Inflammatory macrophage treated with lipopolysaccharide for 4 hours (primary cell): ENCODE data around the gene GZMA.

Experiments used
- DNase-seq: peaks from one replicate; pipeline ENCODE4 v3.0.0-alpha.2; 2020

GZMA gene

DNA sequence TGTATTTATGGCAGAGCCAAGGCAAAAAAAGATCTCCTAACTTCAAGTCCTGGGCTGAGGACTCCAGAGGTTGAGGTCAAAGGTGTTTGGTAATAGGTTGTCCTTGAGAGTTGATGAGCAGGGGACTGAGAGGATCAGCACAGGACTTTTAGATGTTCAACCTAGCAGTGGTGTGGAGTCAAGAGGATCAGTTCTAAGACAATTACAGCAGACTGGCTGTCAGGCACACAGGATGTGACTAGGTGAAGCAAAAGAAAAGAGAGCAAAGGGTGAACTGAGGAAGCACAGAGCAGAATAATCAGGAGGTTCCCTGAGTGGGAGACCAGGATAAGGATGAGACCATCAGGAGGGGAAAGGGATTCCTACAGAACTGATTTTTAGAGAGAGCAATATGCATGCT lies 10.9 kb downstream of the GZMA start:
- DNase-seq, result no peak

DNA sequence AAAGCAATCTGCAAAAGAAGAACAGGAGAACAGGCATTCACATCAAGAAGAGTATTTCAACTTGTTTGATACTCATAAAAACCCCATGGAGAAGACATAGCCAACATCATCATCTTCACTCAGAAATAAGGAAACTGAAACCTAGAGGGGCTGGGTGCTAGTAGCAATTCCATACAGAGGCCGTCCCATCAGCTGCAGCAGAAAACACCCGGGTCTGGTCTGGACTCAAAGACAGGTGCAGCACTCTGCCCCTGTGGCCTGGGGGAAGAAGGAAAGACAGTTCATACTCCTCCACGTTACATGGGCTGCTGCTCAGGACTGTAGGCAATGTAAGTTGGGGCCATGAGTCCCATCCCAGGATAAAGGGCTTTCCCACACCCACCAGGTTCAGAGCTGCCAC lies 11.6 kb downstream of the GZMA start:
- no peak for DNase-seq

DNA sequence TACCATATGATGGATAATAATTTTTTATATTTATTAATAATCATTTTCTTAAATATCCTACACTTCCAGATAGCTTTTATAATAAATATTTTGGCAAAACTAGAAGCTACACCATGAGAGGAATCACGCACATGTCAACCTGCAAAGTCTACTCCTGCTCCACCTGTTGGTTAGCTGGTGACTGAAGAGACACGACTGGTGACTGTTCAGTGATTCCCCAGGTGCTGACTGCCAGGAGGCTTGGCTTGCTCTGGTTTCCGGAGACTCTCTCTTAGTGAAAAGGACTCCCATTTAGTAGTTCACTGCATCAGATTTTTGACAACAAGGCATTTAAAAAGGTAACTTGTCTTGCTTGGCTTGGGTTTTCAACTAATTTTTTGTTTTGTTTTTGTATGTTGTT lies 20.9 kb downstream of the GZMA start:
- DNase-seq, result no peak

DNA sequence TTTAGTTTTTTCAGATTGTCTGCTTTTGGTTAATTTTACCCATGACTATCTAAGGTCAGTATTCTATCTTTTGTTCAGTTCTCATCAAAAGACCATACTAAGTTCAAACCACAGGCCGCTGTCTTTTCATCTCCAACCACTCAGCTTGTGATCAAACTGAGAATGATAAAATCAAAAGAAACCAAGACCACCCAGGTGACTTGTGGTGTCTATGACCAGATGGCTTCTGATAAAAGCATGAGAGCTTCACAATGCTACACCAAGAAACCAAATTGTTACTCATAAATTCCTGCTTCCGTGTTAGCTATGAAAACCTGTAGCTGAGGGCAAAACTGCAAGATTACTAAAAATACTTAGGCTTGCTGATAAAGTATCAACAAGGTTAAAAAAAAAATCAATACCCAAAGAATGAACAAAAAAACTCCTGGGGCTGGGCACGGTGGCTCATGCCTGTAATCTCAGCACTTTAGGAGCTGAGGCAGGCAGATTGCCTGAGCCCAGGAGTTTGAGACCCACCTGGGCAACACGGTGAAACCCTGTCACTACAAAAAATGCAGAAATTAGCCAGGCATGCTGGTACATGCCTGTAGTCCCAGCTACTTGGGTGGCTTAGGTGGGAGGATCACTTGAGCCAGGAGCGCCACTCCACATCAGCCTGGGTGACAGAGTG lies 31.7 kb downstream of the GZMA start:
- DNase-seq, result no peak

DNA sequence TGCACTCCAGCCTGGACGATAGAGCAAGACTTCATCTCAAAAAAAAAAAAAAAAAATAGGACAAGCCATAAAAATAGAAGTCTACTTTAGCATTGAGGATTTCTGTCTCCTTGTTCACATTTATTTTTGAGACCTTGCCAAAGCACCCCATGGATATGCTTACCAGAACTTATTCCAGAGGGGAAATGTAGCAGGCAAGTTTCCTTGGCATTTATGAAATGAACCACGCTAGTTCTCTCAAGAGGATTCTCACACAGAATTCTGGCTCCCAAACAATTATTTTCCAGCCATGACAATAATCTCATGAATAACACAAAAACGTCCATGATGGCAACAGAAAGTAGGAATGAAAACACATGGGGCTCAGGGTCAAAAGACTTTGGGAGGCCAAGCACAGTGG lies 34.1 kb downstream of the GZMA start:
- DNase-seq, result no peak

DNA sequence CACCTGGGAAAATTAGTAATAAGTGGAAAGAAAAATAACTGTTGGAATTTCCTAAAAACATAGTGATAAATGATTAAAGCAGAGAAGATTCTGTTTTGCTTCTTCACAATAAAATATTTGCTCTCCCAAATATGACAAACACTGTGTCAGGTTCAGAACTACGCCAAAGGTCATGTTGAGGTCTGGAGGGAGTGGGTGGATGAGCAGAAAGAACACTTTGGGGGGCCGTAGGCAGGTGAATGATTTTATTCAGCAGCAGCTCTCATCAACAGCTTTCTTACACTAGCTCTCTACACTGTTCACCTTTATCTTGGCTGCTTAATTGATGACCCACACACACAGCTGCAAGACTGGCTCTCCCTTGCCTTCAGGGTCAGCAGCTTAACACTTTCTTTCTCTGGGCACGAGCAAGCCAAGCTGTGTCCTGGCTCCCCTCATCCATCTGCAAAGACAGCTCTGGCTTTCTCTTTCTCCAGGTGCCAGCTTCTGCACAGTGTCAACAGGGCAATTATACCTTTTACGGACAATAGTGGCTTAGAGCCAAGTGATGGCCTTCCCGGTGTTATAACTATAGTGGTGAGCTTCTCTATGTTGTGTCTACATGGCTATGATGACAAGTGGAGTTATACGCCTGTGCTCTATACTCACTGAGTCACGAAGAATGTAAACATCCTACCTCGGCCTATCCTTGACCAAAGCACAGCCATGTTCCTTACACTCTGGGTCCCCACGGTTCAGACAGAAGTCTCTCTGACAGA lies 38.6 kb downstream of the GZMA start:
- DNase-seq, result no peak

DNA sequence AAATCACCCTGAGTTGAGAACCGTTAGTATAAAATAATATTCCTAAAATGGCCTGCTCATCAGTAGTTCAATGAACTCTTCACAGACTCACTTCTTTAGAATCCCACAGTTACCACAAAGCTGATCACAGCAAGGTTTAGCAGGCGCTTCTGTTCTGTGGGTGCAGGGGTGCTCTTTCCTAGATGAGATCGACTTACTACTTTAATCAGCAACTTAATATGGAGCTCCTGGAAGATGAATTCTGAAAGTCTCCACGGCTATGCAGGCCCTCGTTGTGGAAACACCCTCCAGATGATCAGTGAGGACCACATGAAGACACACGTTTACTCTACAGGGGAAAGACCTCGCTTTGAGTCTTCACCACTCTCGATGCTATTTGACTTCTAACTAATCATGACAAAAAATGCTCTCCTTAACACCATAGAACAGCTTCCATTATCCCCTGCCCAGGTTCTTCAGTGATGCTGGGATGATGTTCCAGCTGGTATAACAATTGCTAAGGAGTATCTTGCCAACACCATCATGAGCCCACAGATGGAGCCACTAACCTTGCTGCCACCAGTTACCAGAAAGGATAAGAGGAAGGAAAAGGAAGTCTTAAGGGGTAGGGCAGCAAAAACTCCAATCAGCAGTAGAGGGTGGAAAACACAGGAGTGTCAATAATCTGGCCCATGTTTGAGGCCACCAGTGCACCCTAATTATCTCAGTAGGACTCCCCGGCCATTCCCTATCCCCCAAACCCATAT lies 39.7 kb downstream of the GZMA start:
- no peak for DNase-seq

DNA sequence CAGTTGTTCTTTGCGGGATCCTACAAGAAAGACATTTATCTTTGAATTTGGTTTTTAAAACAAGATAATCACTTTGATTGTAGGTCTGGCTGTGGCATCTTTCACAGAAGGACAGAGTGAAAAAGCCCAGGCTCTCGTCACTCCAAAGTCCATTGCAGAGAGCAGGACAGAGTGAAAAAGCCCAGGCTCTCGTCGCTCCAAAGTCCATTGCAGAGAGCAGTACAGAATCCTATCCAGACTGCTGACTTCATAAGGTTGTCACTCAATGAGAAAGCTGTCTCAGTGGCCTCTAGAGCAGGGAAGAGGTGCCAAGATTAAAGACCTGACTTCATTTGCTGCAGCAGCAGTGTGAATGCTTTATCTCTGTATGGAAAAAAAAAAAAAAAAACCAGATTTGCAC lies 41.2 kb downstream of the GZMA start:
- DNase-seq, result no peak

DNA sequence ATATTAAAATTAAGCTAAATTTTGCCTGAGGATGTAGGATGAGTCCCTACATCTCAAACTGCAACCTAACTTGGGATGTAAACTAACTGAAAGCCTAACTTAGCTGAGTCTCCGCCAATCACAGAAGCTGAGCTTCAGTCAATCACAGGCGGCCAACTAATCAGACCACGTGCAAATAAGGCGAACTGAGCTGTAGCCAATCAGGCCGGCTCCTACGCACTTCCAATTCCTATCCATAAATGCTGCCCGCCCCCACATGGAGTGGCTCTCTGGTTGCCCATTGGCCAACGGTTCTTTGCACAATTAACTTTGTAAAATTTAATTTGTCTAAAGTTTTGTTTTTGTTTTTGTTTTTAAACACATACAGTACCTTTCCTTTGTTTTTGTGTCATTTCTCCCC lies 43.6 kb downstream of the GZMA start:
- DNase-seq, result no peak

DNA sequence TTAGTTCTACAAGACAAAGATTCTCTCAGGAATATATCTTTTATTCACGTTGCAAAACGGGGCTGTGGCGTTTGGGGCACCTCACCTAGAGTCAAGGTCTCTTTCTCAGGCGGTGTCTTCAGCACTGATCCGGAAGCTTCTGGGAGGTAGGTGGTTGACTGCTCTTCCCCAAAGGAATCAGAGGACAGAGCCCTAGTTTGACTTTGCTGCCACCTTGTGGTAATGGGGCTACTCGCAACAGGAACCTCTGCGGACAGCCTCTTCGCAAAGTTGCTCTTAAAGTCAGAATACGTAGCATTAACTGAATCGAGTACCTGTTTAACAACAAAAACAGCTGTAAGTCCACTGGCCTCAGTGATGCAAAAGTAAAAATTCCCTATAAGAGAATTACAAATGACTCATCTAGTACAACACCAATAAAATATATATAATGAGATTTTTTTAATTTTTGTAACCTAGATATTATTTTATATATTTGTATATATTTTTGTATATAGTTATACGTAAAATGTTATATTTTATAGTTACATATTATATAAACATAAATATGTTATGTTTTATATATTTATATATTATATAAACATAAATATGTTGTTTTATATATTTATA lies 44.2 kb downstream of the GZMA start:
- peak; percentile 77 for DNase-seq

DNA sequence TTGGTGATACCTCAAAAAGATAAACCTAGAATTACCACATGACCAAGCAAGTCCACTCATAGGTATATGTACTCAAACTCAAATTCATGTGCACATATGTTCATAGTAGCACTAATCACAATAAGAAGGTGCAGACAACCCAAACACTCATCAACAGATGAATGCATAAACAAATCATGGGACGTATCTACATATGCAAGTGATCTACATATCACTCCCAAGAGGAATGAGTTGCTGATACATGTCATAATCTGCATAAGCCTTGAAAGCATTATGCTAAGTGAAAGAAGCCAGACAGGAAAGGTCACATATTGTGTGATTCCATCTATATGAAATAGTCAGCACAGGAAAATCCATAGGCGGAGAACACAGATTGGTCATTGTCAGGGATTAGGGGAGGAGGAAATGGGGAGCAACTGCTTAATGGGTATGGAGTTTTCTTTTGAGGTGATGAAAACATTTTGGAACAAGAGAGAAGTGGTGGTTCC lies 46.9 kb downstream of the GZMA start:
- no peak for DNase-seq

DNA sequence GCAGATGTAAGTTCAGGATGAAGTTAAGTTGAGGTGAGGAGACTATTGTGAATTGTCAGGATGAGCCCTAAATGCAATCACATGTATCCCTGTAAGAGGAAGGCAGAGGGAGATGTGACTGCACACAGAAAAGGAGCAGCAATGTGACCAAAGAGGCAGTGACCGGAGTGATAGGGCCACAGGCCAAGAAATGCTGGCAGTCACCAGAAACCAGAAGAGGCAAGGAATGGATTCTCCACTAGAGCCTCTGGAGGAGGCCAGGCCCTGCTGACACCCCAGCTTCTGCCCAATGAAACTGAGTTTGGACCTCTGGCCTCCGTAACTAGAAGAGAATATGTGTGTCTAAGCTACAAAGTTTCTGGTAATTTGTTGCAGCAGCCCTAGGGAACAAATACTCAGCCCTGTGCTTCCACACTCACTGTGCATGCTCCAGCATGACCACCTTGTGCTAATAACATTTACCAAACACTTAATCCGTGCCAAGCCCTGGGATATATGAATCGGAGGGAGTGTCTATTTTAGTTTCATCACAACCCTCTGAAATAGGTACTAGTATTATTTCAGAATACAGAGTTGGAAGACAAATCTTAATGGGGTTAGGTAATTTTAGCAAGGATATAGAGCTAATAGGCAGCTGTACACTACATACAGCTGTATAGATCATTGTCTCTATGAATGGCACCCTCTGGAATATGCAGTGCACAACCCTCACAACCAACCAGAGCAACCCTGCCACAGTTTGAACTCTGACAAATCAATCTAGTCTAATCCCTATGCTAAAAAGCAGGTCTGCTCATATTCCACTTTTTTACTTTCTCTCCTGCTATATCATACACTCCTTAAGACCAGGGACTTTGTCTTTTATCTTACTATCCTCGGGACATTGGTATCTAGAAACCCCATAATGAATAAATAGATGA lies 49.7 kb downstream of the GZMA start:
- no peak for DNase-seq

DNA sequence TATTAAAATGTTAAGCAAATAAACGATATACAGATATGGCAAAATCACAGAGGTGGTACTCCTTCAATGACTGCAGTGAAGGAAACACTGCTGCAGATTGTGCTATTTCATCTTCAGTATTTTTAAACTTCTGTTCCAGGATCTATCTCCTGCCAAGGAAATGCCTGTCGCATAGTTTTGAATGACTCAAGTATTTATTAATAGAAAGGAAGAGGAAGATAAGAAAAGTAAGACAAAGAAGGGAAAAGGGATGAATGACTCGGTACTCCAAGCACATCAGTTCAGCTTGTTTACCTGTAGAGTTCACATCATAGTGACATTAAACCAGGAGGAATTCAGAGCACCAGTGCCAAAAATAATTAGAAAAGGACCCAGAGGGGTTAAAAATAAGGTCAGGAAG lies 52.4 kb downstream of the GZMA start:
- DNase-seq, result no peak
